GM23248 (cell line): ENCODE measurements around the gene P2RY2.

Source experiments
- EZH2 ChIP-seq: fragments of 200-600 bp; sonication (generic); IDR thresholded peaks from 2 replicates; pipeline ENCODE4 v1.6.1; 2018; ENCODE audit warnings: antibody characterized with exemption, mild to moderate bottlenecking; ENCODE audit not compliant: insufficient read depth, poor library complexity, severe bottlenecking
- EZH2phosphoT487 ChIP-seq: fragments of 200-600 bp; sonication (generic); IDR thresholded peaks from 2 replicates; pipeline ENCODE4 v1.6.1; 2018; ENCODE audit warnings: antibody characterized with exemption, moderate library complexity, mild to moderate bottlenecking, low read depth; ENCODE audit not compliant: insufficient read depth

DNA sequence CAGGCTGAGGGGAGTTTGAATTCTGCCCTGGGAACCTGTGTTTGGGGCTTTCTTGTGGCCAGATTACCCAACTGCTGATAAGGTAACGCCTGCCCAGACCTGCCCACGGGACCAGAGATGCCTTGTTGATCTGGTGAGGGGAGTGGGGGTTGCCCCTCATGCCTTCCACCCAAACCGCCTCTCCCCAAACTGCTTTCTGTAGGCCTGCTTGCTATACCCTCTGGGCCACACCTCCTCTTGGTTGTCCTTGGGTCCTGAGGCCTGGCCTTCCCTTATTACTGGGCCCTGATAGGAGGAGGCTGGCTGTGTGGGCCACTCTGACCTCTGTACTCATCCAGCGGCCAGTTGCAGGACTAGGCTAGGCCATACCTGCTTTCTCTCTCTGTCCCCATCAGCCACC is 3.4 kb downstream of the P2RY2 start:
- TF ChIP-seq EZH2 (no peak), EZH2phosphoT487 (no peak)
